Ovary (tissue), 9 donors: ENCODE measurements around the gene LCTL. TPM values are rescaled to one million over a fixed set of nuclear protein-coding genes. Genes with fewer than 3 reads are reported as not detected.

Experiments used
- DNase-seq, 5 donors: peaks; one replicate each; pipeline ENCODE4 v3.0.0-alpha.2; 2019 to 2020
- H3K27ac ChIP-seq, 2 donors: fragments of 200-600 bp; one replicate each; pipeline versions ENCODE4 v1.5.1 to v1.8.0; 2019 to 2022
- H3K27me3 ChIP-seq: fragments of 200-600 bp; one replicate; pipeline ENCODE4 v1.8.0; 2022
- H3K36me3 ChIP-seq: fragments of 200-600 bp; sonication (generic); one replicate; pipeline ENCODE4 v1.5.1; 2019
- H3K4me1 ChIP-seq: one replicate; pipeline ENCODE4 v1.8.1; 2013; ENCODE audit warnings: mild to moderate bottlenecking, moderate library complexity; ENCODE audit not compliant: insufficient read depth
- H3K4me3 ChIP-seq: fragments of 200-600 bp; sonication (generic); one replicate; pipeline ENCODE4 v1.5.1; 2017
- H3K9me3 ChIP-seq, 2 donors: fragments of 200-600 bp in 1 of 2; sonication (generic) in 1 of 2; one replicate each; pipeline versions ENCODE4 v1.5.1 to v1.8.1; 2013 to 2019; ENCODE audit warnings: mild to moderate bottlenecking in 1 of 2, moderate library complexity in 1 of 2
- CTCF ChIP-seq, 3 donors: fragments of 450-650 bp in 2 of 3; fragments of 200-600 bp in 1 of 3; IDR thresholded peaks; one replicate each; pipeline versions ENCODE4 v1.5.1 to v1.8.0; 2016 to 2022; ENCODE audit warnings: antibody characterized with exemption in 3 of 3, mild to moderate bottlenecking in 1 of 3
- EP300 ChIP-seq: sonication (generic); formaldehyde crosslinking; IDR thresholded peaks from one replicate; pipeline ENCODE4 v1.6.1; 2017; ENCODE audit warnings: antibody characterized with exemption
- POLR2A ChIP-seq: fragments of 450-650 bp; IDR thresholded peaks from one replicate; pipeline ENCODE4 v1.6.1; 2017; ENCODE audit warnings: antibody characterized with exemption, mild to moderate bottlenecking, moderate library complexity
- WGBS, 3 donors: extraction: QIAGEN DNeasy Blood & Tissue Kit in 1 of 3; methylation state at CpG; one replicate each; pipeline versions ENCODE4 v1.1.5 to v1.1.7; 2013 to 2017; 5-methylcytosine and 5-hydroxymethylcytosine counted together
- intact Hi-C, 4 donors: fragments of 100-400 bp; cut with DNase I; formaldehyde crosslinking; loops; one replicate each; pipeline versions ENCODE4 v1.11.0 to v1.15.1; 2022 to 2023
- polyA plus RNA-seq, 2 donors: library from polyadenylated mRNA; stranded (reverse); fragments of 200-250 nt in 1 of 2; fragments of 350-450 nt in 1 of 2; fragmentation: Illumina TruSeq in 1 of 2; extraction: RNeasy Lipid Tissue Mini Kit (QIAGEN cat#74804) in 1 of 2; gene quantifications; one replicate each; pipeline ENCODE4 v1.2.3, GENCODE V29; 2013 to 2014
- total RNA-seq, 7 donors: library from RNA; depleted of rRNA in 2 of 7; stranded (reverse); fragments of >200 nt in 2 of 7; fragmentation: NEBNext Ultra II Directional in 3 of 7; extraction: Animal tissue kit (Norgen Biotek cat#: 25700) in 3 of 7; gene quantifications; one replicate each; pipeline versions ENCODE4 v1.1.0 to v1.2.4, GENCODE V29; 2016 to 2023
- donor health status: DM: no; HTN: no; CAD: no; lungs with moderate emphysema.
- donor health status: DM: no; HTN: no; CAD: no.
- donor health status: Bipolar disorder and iron deficiency.
- donor health status: DM: yes; HTN: yes; CAD: no.
- donor health status: DM: no; HTN: no; CAD: no.
- donor health status: DM: yes; HTN: yes; CAD: no.

Gene LCTL
- total and polyA plus RNA-seq, 9 donors: 0.23 TPM; not detected in 8

GRCh38 chr15:66570842-66571478 lies 5.2 kb upstream of the LCTL start:
- Histone ChIP-seq H3K27me3 (no peaks in the 10 kb centered on the region), H3K9me3 (no peaks in the 10 kb centered on the region), H3K4me3 (no peak overlapping the region), H3K27ac (no peak overlapping the region), H3K36me3 (no peaks in the 10 kb centered on the region), H3K4me1 (peaks cover 2% of the 10 kb centered on the region)
- 78 to 97% (median 79%) methylated on average over 6 of the region's 6 CpGs for WGBS, 3 donors
- DNase-seq: no peak
- intact Hi-C loops: no loop called here
- no peak for TF ChIP-seq POLR2A
- no peak for TF ChIP-seq EP300
- TF ChIP-seq CTCF (IDR thresholded peaks at IDR 0.05): no peak

DNA sequence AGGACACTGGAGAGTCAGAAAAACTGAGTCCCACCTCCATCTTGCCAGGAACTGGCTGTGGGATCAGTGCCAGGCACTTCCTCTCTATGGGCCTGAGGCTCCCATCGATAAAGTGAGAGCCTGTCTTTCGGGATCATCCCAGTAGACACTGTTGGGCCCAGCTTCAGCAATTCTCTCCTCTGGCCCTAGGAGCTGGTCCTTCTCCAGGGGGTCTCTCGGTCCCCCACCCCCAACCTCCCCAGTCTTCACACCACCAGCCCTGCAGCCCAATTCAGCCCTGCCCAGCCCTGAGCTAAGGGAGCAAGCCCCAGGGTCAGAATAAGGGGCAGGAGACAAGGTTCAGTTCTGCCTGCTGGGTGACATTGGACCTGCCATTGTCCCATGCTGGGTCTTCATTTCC lies 4.5 kb upstream of the LCTL start:
- no peak overlapping the region for H3K27ac ChIP-seq
- no peak overlapping the region for H3K4me3 ChIP-seq
- TF ChIP-seq CTCF (IDR thresholded peaks at IDR 0.05) (no peak), EP300 (no peak)
- no peaks in the 10 kb centered on the region for H3K36me3 ChIP-seq
- no peak for DNase-seq
- H3K27me3 ChIP-seq: no peaks in the 10 kb centered on the region
- 86 to 100% (median 94%) methylated on average over 3 of the region's 3 CpGs for WGBS, 3 donors
- H3K9me3 ChIP-seq: no peaks in the 10 kb centered on the region
- H3K4me1 ChIP-seq: peaks cover 2% of the 10 kb centered on the region
- intact Hi-C loops: no loop called here

DNA sequence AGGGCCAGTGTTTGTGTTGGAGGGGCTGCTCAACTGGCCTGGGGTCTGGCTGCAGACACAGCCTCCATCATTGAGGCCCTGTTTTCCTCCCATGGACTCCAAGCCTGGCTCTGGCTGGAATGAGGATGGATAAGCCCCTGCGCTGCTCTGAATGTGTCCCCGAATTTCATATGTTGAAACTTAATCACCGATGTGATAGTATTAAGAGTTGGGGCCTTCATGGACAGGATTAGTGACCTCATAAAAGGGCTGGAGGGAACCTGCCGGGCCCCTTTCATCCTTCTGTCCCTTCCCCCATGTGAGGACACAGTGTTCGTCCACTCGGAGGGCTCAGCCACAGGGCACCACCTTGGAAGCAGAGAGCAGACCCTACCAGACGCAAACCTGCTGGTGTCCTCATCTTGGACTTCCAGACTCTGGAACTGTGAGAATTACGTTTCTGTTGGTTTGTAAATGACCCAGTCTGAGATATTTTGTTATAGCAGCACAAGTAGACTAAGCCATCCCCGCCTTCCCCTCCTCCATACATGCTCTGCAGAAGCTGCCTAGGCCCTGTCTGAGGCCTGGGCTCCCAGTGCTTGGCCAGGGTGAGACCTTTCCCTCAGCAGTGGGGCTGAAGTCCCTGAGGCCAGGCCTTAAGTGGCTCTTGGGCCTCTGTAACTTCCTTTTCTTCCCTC lies 3.8 kb upstream of the LCTL start:
- 82 to 93% (median 84%) methylated on average over 8 to 9 of the region's 9 CpGs for WGBS, 3 donors
- TF ChIP-seq POLR2A (no peak), EP300 (no peak), CTCF (IDR thresholded peaks at IDR 0.05) (no peak)
- intact Hi-C loops: no loop called here
- H3K4me1 ChIP-seq: peaks cover 2% of the 10 kb centered on the region
- no peaks in the 10 kb centered on the region for H3K36me3 ChIP-seq
- no peak for DNase-seq
- no peaks in the 10 kb centered on the region for H3K9me3 ChIP-seq
- no peaks in the 10 kb centered on the region for H3K27me3 ChIP-seq
- no peak overlapping the region for H3K27ac ChIP-seq
- H3K4me3 ChIP-seq: no peak overlapping the region

DNA sequence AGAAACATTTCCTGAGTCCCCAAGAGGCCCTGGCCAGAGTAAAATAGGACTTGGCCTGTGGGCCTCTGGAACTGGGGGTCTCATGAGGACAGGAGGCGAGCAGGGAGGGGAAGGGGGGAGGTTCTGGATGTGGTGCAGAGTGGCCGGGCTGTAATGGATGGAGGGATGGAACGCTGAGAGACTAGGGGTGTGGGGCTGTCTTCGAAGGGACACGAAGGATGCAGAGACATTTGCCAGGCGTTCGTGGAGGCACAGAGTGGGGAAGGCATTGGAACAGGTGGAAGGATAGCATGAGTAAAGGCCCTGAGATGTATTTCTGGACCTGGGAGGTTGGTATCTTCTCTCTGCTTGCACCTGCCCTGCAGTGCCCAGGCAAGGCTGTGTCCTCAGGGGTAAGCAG lies 2.1 kb upstream of the LCTL start:
- intact Hi-C loops: no loop called here
- Histone ChIP-seq H3K27ac (no peak overlapping the region), H3K27me3 (no peaks in the 10 kb centered on the region), H3K4me1 (peaks cover 2% of the 10 kb centered on the region), H3K9me3 (no peaks in the 10 kb centered on the region), H3K36me3 (no peaks in the 10 kb centered on the region), H3K4me3 (no peak overlapping the region)
- TF ChIP-seq CTCF (IDR thresholded peaks at IDR 0.05) (no peak), POLR2A (no peak), EP300 (no peak)
- no peak for DNase-seq
- 88 to 91% (median 90%) methylated on average over 7 of the region's 7 CpGs for WGBS, 3 donors
